IMR-90 (cell line): Measurements from ENCODE around the gene DHRS7B. TPM values are rescaled to one million over a fixed set of nuclear protein-coding genes. Genes with fewer than 3 reads are reported as not detected.

Experiments
- ATAC-seq: fragments of 200-7000 bp; cut with Tn5 transposase; 2 replicates; pipeline ENCODE4 v1.9.1; 2020; ENCODE audit warnings: low read depth, mild to moderate bottlenecking, moderate library complexity
- BruUV-seq: library from RNA; stranded (reverse); fragments of 400-500 nt; replicated peaks from 2 replicates; lab custom pipeline; 2021; lab: Mats Ljungman, UMichigan
- CTCF ChIA-PET: fragments of 300-600 bp; formaldehyde crosslinking; extraction: SDS; loops from one replicate; lab custom pipeline; 2021; ENCODE audit warnings: antibody characterized with exemption; lab: Yijun Ruan, JAX
- POLR2A ChIA-PET: fragments of 300-600 bp; sonication (Branson Sonifier 250); formaldehyde crosslinking; loops from one replicate; lab custom pipeline; 2022; ENCODE audit warnings: antibody characterized with exemption; ENCODE audit not compliant: unreplicated experiment; lab: Charles Lee
- DNase-seq: peaks from one replicate; pipeline ENCODE4 v3.0.0; 2013
- H2AFZ ChIP-seq: replicated peaks from 2 replicates; pipeline ENCODE3; 2013; ENCODE audit warnings: low read length, mild to moderate bottlenecking; ENCODE audit not compliant: poor library complexity
- H2AK5ac ChIP-seq: 2 replicates; pipeline ENCODE4 v1.6.1; 2013; ENCODE audit warnings: low read depth, low read length, inconsistent platforms
- H2AK9ac ChIP-seq: replicated peaks from 2 replicates; pipeline ENCODE3; 2013; ENCODE audit warnings: mild to moderate bottlenecking, low read depth, low read length, moderate library complexity; ENCODE audit not compliant: poor library complexity
- H2BK120ac ChIP-seq: 2 replicates; pipeline ENCODE4 v1.6.1; 2013; ENCODE audit warnings: low read depth, low read length, inconsistent platforms
- H2BK15ac ChIP-seq: 3 replicates; pipeline ENCODE4 v1.6.1; 2013; ENCODE audit warnings: low read depth, low read length, inconsistent platforms
- H2BK20ac ChIP-seq: 2 replicates; pipeline ENCODE4 v1.6.1; 2013; ENCODE audit warnings: low read depth, mild to moderate bottlenecking, inconsistent platforms, low read length, moderate library complexity
- H2BK5ac ChIP-seq: 2 replicates; pipeline ENCODE4 v1.6.1; 2013; ENCODE audit warnings: mild to moderate bottlenecking, low read depth, low read length, inconsistent platforms; ENCODE audit not compliant: poor library complexity, severe bottlenecking
- H3K14ac ChIP-seq: replicated peaks from 2 replicates; pipeline ENCODE4 v1.6.1; 2013; ENCODE audit warnings: low read depth, low read length, inconsistent platforms
- H3K18ac ChIP-seq: 2 replicates; pipeline ENCODE4 v1.6.1; 2013; ENCODE audit warnings: low read depth, low read length, control low read depth
- H3K23ac ChIP-seq: 2 replicates; pipeline ENCODE4 v1.6.1; 2013; ENCODE audit warnings: low read depth, low read length, inconsistent platforms
- H3K27ac ChIP-seq: 2 replicates; pipeline ENCODE4 v1.5.1; 2013; ENCODE audit warnings: mild to moderate bottlenecking, control low read depth, low read length; ENCODE audit not compliant: insufficient read depth
- H3K27me3 ChIP-seq: 2 replicates; pipeline ENCODE4 v1.6.1; 2013; ENCODE audit warnings: low read length; ENCODE audit not compliant: control insufficient read depth, insufficient read depth
- H3K36me3 ChIP-seq: 2 replicates; pipeline ENCODE4 v1.6.1; 2013; ENCODE audit warnings: low read length, mixed read lengths; ENCODE audit not compliant: control insufficient read depth, insufficient read depth
- H3K4ac ChIP-seq: 2 replicates; pipeline ENCODE4 v1.6.1; 2013; ENCODE audit warnings: low read depth, low read length, inconsistent platforms
- H3K4me1 ChIP-seq: 2 replicates; pipeline ENCODE4 v1.6.1; 2013; ENCODE audit warnings: low read length, mixed read lengths; ENCODE audit not compliant: control insufficient read depth, insufficient read depth
- H3K4me2 ChIP-seq: 2 replicates; pipeline ENCODE4 v1.6.1; 2013; ENCODE audit warnings: low read depth, mild to moderate bottlenecking, control low read depth, low read length, moderate library complexity
- H3K4me3 ChIP-seq: 2 replicates; pipeline ENCODE4 v1.5.1; 2013; ENCODE audit warnings: low read depth, mild to moderate bottlenecking, control low read depth, low read length, moderate library complexity; ENCODE audit not compliant: insufficient read depth
- H3K56ac ChIP-seq: 2 replicates; pipeline ENCODE4 v1.6.1; 2013; ENCODE audit warnings: low read length, inconsistent platforms; ENCODE audit not compliant: insufficient read depth; ENCODE audit errors: extremely low read depth
- H3K79me1 ChIP-seq, 2 experiments: 2 replicates each; pipeline ENCODE4 v1.6.1; 2013; ENCODE audit warnings: low read length in 2 of 2, inconsistent platforms in 1 of 2, low read depth in 1 of 2
- H3K9ac ChIP-seq: 2 replicates; pipeline ENCODE4 v1.6.1; 2013; ENCODE audit warnings: low read depth, low read length, control low read depth
- H3K9me1 ChIP-seq: 2 replicates; pipeline ENCODE4 v1.6.1; 2013; ENCODE audit warnings: low read length, inconsistent platforms; ENCODE audit not compliant: insufficient read depth
- H3K9me3 ChIP-seq: 2 replicates; pipeline ENCODE4 v1.6.1; 2013; ENCODE audit warnings: low read length; ENCODE audit not compliant: control insufficient read depth, insufficient read depth
- H4K20me1 ChIP-seq: 2 replicates; pipeline ENCODE4 v1.6.1; 2013; ENCODE audit warnings: low read length, inconsistent platforms; ENCODE audit not compliant: insufficient read depth
- H4K5ac ChIP-seq: 2 replicates; pipeline ENCODE4 v1.6.1; 2013; ENCODE audit warnings: mild to moderate bottlenecking, low read depth, low read length, control low read depth
- H4K8ac ChIP-seq, 2 experiments: 2 replicates each; pipeline ENCODE4 v1.6.1; 2013; ENCODE audit warnings: low read depth in 2 of 2, low read length in 2 of 2, control low read depth in 1 of 2, inconsistent platforms in 1 of 2
- H4K91ac ChIP-seq: 2 replicates; pipeline ENCODE4 v1.6.1; 2013; ENCODE audit warnings: low read depth, low read length, inconsistent platforms; ENCODE audit not compliant: insufficient read depth
- BHLHE40 ChIP-seq: fragments of 150-350 bp; IDR thresholded peaks from 2 replicates; pipeline ENCODE4 v1.6.1; 2016; ENCODE audit warnings: mild to moderate bottlenecking, low read depth, low read length
- CEBPB ChIP-seq: IDR thresholded peaks from 2 replicates; pipeline ENCODE4 v1.6.1; 2012; ENCODE audit warnings: low read depth, low read length, improper control_type of control experiment
- CHD1 ChIP-seq: IDR thresholded peaks from 2 replicates; pipeline ENCODE4 v1.6.1; 2012; ENCODE audit warnings: low read depth, low read length, improper control_type of control experiment
- FOS ChIP-seq: fragments of 150-350 bp; IDR thresholded peaks from 2 replicates; pipeline ENCODE4 v1.6.1; 2016; ENCODE audit warnings: low read depth, low read length
- MAZ ChIP-seq: IDR thresholded peaks from 2 replicates; pipeline ENCODE4 v1.6.1; 2012; ENCODE audit warnings: low read depth, mild to moderate bottlenecking, low read length, improper control_type of control experiment, moderate library complexity, borderline replicate concordance
- MXI1 ChIP-seq: IDR thresholded peaks from 2 replicates; pipeline ENCODE4 v1.6.1; 2012; ENCODE audit warnings: low read depth, mild to moderate bottlenecking, low read length, moderate library complexity, borderline replicate concordance
- NFE2L2 ChIP-seq: fragments of 150-350 bp; IDR thresholded peaks from 2 replicates; pipeline ENCODE4 v1.6.1; 2016; ENCODE audit warnings: low read depth, mild to moderate bottlenecking, low read length
- RAD21 ChIP-seq: IDR thresholded peaks from 2 replicates; pipeline ENCODE4 v1.6.1; 2012; ENCODE audit warnings: low read length, improper control_type of control experiment
- RCOR1 ChIP-seq: IDR thresholded peaks from 2 replicates; pipeline ENCODE4 v1.6.1; 2012; ENCODE audit warnings: mild to moderate bottlenecking, low read length, improper control_type of control experiment; ENCODE audit not compliant: insufficient replicate concordance
- RFX5 ChIP-seq: IDR thresholded peaks from 2 replicates; pipeline ENCODE4 v1.8.0; 2012; ENCODE audit warnings: low read depth, mild to moderate bottlenecking, low read length, moderate library complexity
- SMC3 ChIP-seq: fragments of 150-350 bp; IDR thresholded peaks from 2 replicates; pipeline ENCODE4 v1.6.1; 2016; ENCODE audit warnings: low read depth, mild to moderate bottlenecking, antibody characterized with exemption, low read length, moderate library complexity
- WGBS, 2 experiments: methylation state at CpG; one replicate each; pipeline versions ENCODE4 v1.1.5 to v1.1.7; 2013; ENCODE audit warnings: missing lambda C conversion rate in 2 of 2; ENCODE audit not compliant: insufficient read length in 1 of 2; ENCODE audit errors: extremely low coverage in 2 of 2; 5-methylcytosine and 5-hydroxymethylcytosine counted together
- dilution Hi-C: fragments of 300-500 bp; cut with HindIII; formaldehyde crosslinking; loops from one replicate; pipeline ENCODE4 v1.14.3; 2018; ENCODE audit warnings: low sequenced_read_pairs; ENCODE audit not compliant: unreplicated experiment
- in situ Hi-C: fragments of 300-500 bp; cut with MboI; formaldehyde crosslinking; loops from 3 replicates; pipeline ENCODE4 v1.14.3; 2019; ENCODE audit warnings: low sequenced_read_pairs, inconsistent platforms, mixed read lengths
- intact Hi-C: fragments of 100-400 bp; cut with micrococcal nuclease; formaldehyde crosslinking; loops from 2 replicates; pipeline ENCODE4 v1.10.0; 2022
- polyA plus RNA-seq, 3 experiments: library from polyadenylated mRNA; depleted of rRNA; stranded (reverse); fragments of >200 nt; gene quantifications; 2 replicates each; pipeline ENCODE4 v1.2.3, GENCODE V29; 2012; ENCODE audit warnings: low replicate concordance in 1 of 3
- total RNA-seq: library from RNA; depleted of rRNA; stranded (reverse); fragments of >200 nt; gene quantifications from 2 replicates; pipeline ENCODE4 v1.2.3, GENCODE V29; 2012
- TF ChIP-seq, protein P1 (sequence below): fragments of 150-350 bp; IDR thresholded peaks from 2 replicates; pipeline ENCODE4 v1.6.1; 2017; ENCODE audit warnings: mild to moderate bottlenecking, antibody characterized with exemption, low read length, low read depth
- TF ChIP-seq, protein P2 (sequence below): fragments of 150-350 bp; IDR thresholded peaks from 2 replicates; pipeline ENCODE4 v1.6.1; 2016; ENCODE audit warnings: low read depth, mild to moderate bottlenecking, low read length, moderate library complexity, borderline replicate concordance
- TF ChIP-seq, protein P3 (sequence below): conservative IDR thresholded peaks from 2 replicates; pipeline ENCODE4 v1.5.1; 2012; ENCODE audit warnings: mild to moderate bottlenecking, low read depth, low read length, improper control_type of control experiment

Gene DHRS7B
- total and polyA plus RNA-seq, 2 of the 4 experiments (the other 2 are of a cell fraction): 24.4 to 34.4 TPM

DNA sequence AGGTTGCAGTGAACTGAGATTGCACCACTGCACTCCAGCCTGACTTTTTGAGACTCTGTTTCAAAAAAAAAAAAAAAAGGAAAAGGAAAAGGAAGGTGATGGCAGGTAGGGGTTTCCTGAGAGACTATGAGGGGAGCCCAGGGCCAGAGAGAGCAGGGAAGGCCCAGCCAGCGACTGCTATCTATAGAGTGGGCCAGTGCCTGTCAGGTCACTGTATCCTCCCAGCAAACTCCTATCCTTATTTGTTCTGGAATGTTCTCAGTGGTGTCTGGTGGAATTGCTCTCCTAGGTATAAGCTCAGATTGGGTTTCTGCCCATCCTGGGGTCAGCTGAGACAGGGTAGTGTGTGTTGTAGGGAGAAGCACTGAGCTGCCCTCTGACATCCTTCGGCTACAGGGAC is 102.1 kb downstream of the DHRS7B start:
- H2BK15ac ChIP-seq: no peak overlapping the region
- no peaks in the 10 kb centered on the region for H4K20me1 ChIP-seq
- no peak overlapping the region for H3K23ac ChIP-seq
- H3K9me1 ChIP-seq: peaks cover 4% of the 10 kb centered on the region; the same call in 1 of the 2 replicates
- no peak overlapping the region for H2BK120ac ChIP-seq
- H2AK9ac ChIP-seq: no peak overlapping the region
- H3K4me3 ChIP-seq: no peak overlapping the region
- H3K9ac ChIP-seq: no peak overlapping the region
- no peaks in the 10 kb centered on the region; a peak in 1 of 4 replicates for H3K79me1 ChIP-seq
- no peak overlapping the region for H3K4me2 ChIP-seq
- intact Hi-C loops: no loop called here
- no TSS peak for BruUV-seq
- H3K14ac ChIP-seq: no peak overlapping the region
- no peak overlapping the region for H2BK5ac ChIP-seq
- no peak overlapping the region for H3K4ac ChIP-seq
- ChIA-PET CTCF (no interaction called here), POLR2A (interaction anchor here (0.7 kb wide), 1 partner anchor 186 kb away, joined by 3 read pairs; the partner anchor contains the start of gene USP22)
- no peaks in the 10 kb centered on the region for H3K4me1 ChIP-seq
- H3K9me3 ChIP-seq: peaks cover 3% of the 10 kb centered on the region; the same call in 1 of the 2 replicates
- no peaks in the 10 kb centered on the region for H3K36me3 ChIP-seq
- H3K18ac ChIP-seq: no peak overlapping the region
- H3K56ac ChIP-seq: no peak overlapping the region
- dilution Hi-C loops: no loop called here
- H2AK5ac ChIP-seq: no peak overlapping the region
- no peak overlapping the region for H2AFZ ChIP-seq
- in situ Hi-C loops: no loop called here
- H2BK20ac ChIP-seq: no peak overlapping the region
- H3K27me3 ChIP-seq: no peaks in the 10 kb centered on the region
- no peak overlapping the region for H4K5ac ChIP-seq
- ATAC-seq (no peak), DNase-seq (no peak)
- H4K8ac ChIP-seq: no peak overlapping the region
- no peak overlapping the region for H3K27ac ChIP-seq
- TF ChIP-seq, protein P1, sequence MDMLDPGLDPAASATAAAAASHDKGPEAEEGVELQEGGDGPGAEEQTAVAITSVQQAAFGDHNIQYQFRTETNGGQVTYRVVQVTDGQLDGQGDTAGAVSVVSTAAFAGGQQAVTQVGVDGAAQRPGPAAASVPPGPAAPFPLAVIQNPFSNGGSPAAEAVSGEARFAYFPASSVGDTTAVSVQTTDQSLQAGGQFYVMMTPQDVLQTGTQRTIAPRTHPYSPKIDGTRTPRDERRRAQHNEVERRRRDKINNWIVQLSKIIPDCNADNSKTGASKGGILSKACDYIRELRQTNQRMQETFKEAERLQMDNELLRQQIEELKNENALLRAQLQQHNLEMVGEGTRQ: no peak
- no peak for TF ChIP-seq RFX5
- no peak for TF ChIP-seq NFE2L2
- no peak for TF ChIP-seq RAD21
- no peak for TF ChIP-seq BHLHE40
- no peak for TF ChIP-seq RCOR1
- TF ChIP-seq, protein P2, sequence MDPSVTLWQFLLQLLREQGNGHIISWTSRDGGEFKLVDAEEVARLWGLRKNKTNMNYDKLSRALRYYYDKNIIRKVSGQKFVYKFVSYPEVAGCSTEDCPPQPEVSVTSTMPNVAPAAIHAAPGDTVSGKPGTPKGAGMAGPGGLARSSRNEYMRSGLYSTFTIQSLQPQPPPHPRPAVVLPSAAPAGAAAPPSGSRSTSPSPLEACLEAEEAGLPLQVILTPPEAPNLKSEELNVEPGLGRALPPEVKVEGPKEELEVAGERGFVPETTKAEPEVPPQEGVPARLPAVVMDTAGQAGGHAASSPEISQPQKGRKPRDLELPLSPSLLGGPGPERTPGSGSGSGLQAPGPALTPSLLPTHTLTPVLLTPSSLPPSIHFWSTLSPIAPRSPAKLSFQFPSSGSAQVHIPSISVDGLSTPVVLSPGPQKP: no peak
- TF ChIP-seq MXI1: no peak
- TF ChIP-seq FOS: no peak
- TF ChIP-seq CEBPB: no peak
- no peak for TF ChIP-seq MAZ
- TF ChIP-seq, protein P3, sequence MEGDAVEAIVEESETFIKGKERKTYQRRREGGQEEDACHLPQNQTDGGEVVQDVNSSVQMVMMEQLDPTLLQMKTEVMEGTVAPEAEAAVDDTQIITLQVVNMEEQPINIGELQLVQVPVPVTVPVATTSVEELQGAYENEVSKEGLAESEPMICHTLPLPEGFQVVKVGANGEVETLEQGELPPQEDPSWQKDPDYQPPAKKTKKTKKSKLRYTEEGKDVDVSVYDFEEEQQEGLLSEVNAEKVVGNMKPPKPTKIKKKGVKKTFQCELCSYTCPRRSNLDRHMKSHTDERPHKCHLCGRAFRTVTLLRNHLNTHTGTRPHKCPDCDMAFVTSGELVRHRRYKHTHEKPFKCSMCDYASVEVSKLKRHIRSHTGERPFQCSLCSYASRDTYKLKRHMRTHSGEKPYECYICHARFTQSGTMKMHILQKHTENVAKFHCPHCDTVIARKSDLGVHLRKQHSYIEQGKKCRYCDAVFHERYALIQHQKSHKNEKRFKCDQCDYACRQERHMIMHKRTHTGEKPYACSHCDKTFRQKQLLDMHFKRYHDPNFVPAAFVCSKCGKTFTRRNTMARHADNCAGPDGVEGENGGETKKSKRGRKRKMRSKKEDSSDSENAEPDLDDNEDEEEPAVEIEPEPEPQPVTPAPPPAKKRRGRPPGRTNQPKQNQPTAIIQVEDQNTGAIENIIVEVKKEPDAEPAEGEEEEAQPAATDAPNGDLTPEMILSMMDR: no peak
- no peak for TF ChIP-seq SMC3
- TF ChIP-seq CHD1: no peak
- no peak overlapping the region for H4K91ac ChIP-seq
- WGBS, 2 experiments: no CpG with 5 or more reads among the region's 2 CpGs
